Neural progenitor cell (in vitro differentiated cells): ENCODE data around the gene ARHGAP21. TPM values are rescaled to one million over a fixed set of nuclear protein-coding genes. Genes with fewer than 3 reads are reported as not detected.
A peak's percentile ranks its signal among the peaks of the same experiment; 100 is the strongest.

Experiments
- DNase-seq: peaks from one replicate; pipeline ENCODE4 v3.0.0-alpha.2; 2016; ENCODE audit warnings: low spot score
- H2AFZ ChIP-seq: fragments of 200-600 bp; sonication (generic); replicated peaks from 2 replicates; pipeline ENCODE4 v1.6.1; 2016; ENCODE audit warnings: antibody characterized with exemption
- H3F3A ChIP-seq: fragments of 200-600 bp; sonication (generic); 2 replicates; pipeline ENCODE4 v1.6.1; 2016; ENCODE audit warnings: antibody characterized with exemption, low read depth
- H3K27ac ChIP-seq: fragments of 200-600 bp; sonication (generic); 2 replicates; pipeline ENCODE4 v1.5.1; 2016; ENCODE audit warnings: mild to moderate bottlenecking
- H3K27me3 ChIP-seq: fragments of 200-600 bp; sonication (generic); 2 replicates; pipeline ENCODE4 v1.6.1; 2016; ENCODE audit warnings: mild to moderate bottlenecking, moderate library complexity
- H3K36me3 ChIP-seq: fragments of 200-600 bp; sonication (generic); 2 replicates; pipeline ENCODE4 v1.5.1; 2016
- H3K4me1 ChIP-seq: fragments of 200-600 bp; sonication (generic); 2 replicates; pipeline ENCODE4 v1.6.1; 2016; ENCODE audit warnings: mixed run types
- H3K4me2 ChIP-seq: fragments of 200-600 bp; sonication (generic); 2 replicates; pipeline ENCODE4 v1.6.1; 2016
- H3K4me3 ChIP-seq: fragments of 200-600 bp; sonication (generic); 2 replicates; pipeline ENCODE4 v1.5.1; 2016
- H3K79me2 ChIP-seq: fragments of 200-600 bp; sonication (generic); 2 replicates; pipeline ENCODE4 v1.6.1; 2016; ENCODE audit warnings: low read depth
- H3K9ac ChIP-seq: fragments of 200-600 bp; sonication (generic); 2 replicates; pipeline ENCODE4 v1.6.1; 2016
- H3K9me3 ChIP-seq: fragments of 200-600 bp; sonication (generic); 2 replicates; pipeline ENCODE4 v1.5.1; 2016; ENCODE audit warnings: low read depth
- H4K20me1 ChIP-seq: fragments of 200-600 bp; sonication (generic); 2 replicates; pipeline ENCODE4 v1.6.1; 2016; ENCODE audit warnings: low read depth
- H3K27ac Mint-ChIP-seq: 3 replicates; pipeline ENCODE4 v1.8.0; 2021; ENCODE audit warnings: mixed read lengths
- H3K27me3 Mint-ChIP-seq: 2 replicates; pipeline ENCODE4 v1.8.0; 2022; ENCODE audit warnings: low read depth, mild to moderate bottlenecking, inconsistent platforms, moderate library complexity, mixed read lengths; ENCODE audit not compliant: insufficient read depth
- H3K36me3 Mint-ChIP-seq: 3 replicates; pipeline ENCODE4 v1.8.0; 2021; ENCODE audit warnings: mixed read lengths
- H3K4me1 Mint-ChIP-seq: 3 replicates; pipeline ENCODE4 v1.8.0; 2021; ENCODE audit warnings: mixed read lengths
- H3K4me3 Mint-ChIP-seq: 3 replicates; pipeline ENCODE4 v1.8.0; 2021; ENCODE audit warnings: mild to moderate bottlenecking, moderate library complexity, mixed read lengths
- H3K9me3 Mint-ChIP-seq: 3 replicates; pipeline ENCODE4 v1.8.0; 2020; ENCODE audit warnings: mixed read lengths
- EZH2 ChIP-seq: fragments of 200-600 bp; sonication (generic); IDR thresholded peaks from 2 replicates; pipeline ENCODE4 v1.6.1; 2017; ENCODE audit warnings: antibody characterized with exemption, mild to moderate bottlenecking, moderate library complexity
- EZH2phosphoT487 ChIP-seq: fragments of 200-600 bp; sonication (generic); IDR thresholded peaks from 2 replicates; pipeline ENCODE4 v1.6.1; 2017; ENCODE audit warnings: antibody characterized with exemption
- total RNA-seq: library from RNA; depleted of rRNA; stranded (reverse); fragments of >200 nt; gene quantifications from 2 replicates; pipeline ENCODE4 v1.2.3, GENCODE V29; 2015; ENCODE audit warnings: low replicate concordance
- TF ChIP-seq, protein P1 (sequence below): fragments of 200-600 bp; sonication (generic); IDR thresholded peaks from 2 replicates; pipeline ENCODE4 v1.5.1; 2017; ENCODE audit warnings: antibody characterized with exemption, mild to moderate bottlenecking

The ARHGAP21 gene
- total RNA-seq, 1 donor from 2014 or later: 65.7 TPM

- H3K9me3 ChIP-seq: no peaks in the 10 kb centered on the region
- H2AFZ ChIP-seq: no peak overlapping the region
- peaks cover 6% of the 10 kb centered on the region for H3K4me1 Mint-ChIP-seq
- no peaks in the 10 kb centered on the region for H3K27me3 ChIP-seq
- H3K27ac Mint-ChIP-seq: no peak overlapping the region
- H3K4me3 ChIP-seq: no peak overlapping the region
- no peak overlapping the region for H3K9ac ChIP-seq
- no peak overlapping the region for H3K27ac ChIP-seq
- H4K20me1 ChIP-seq: no peaks in the 10 kb centered on the region
- H3K36me3 ChIP-seq: no peaks in the 10 kb centered on the region
- no peak overlapping the region for H3K4me2 ChIP-seq
- no peak for TF ChIP-seq EZH2phosphoT487
- TF ChIP-seq EZH2: no peak
- TF ChIP-seq, protein P1, sequence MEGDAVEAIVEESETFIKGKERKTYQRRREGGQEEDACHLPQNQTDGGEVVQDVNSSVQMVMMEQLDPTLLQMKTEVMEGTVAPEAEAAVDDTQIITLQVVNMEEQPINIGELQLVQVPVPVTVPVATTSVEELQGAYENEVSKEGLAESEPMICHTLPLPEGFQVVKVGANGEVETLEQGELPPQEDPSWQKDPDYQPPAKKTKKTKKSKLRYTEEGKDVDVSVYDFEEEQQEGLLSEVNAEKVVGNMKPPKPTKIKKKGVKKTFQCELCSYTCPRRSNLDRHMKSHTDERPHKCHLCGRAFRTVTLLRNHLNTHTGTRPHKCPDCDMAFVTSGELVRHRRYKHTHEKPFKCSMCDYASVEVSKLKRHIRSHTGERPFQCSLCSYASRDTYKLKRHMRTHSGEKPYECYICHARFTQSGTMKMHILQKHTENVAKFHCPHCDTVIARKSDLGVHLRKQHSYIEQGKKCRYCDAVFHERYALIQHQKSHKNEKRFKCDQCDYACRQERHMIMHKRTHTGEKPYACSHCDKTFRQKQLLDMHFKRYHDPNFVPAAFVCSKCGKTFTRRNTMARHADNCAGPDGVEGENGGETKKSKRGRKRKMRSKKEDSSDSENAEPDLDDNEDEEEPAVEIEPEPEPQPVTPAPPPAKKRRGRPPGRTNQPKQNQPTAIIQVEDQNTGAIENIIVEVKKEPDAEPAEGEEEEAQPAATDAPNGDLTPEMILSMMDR: no peak
- no peaks in the 10 kb centered on the region for H3F3A ChIP-seq
- no peaks in the 10 kb centered on the region for H3K4me1 ChIP-seq
- no peaks in the 10 kb centered on the region for H3K9me3 Mint-ChIP-seq
- no peak for DNase-seq
- no peaks in the 10 kb centered on the region for H3K27me3 Mint-ChIP-seq
- no peaks in the 10 kb centered on the region for H3K79me2 ChIP-seq
- no peaks in the 10 kb centered on the region for H3K36me3 Mint-ChIP-seq
- no peak overlapping the region for H3K4me3 Mint-ChIP-seq
Observed at GRCh38 chr10:24568042-24568441, 155.6 kb downstream of the ARHGAP21 start.

DNA sequence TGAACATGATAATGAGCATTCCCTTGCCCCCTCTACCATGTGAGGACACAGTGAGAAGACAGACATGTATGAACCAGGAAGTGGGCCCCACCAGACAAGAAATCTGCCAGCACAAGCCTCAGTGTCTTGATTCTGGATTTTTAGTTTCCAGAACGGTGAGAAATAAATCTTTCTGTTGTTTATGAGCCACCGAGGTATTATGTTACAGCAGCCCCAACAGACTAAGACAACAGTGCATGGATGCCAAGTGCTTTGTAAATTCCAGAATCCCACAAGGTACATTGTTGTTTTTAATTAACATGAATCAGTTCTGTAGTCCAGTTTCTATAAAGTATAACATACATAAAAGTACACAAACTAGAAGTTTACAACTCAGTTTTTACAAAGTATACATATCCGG lies 162.2 kb downstream of the ARHGAP21 start:
- Histone ChIP-seq H3K27ac (no peak overlapping the region), H3K9me3 (no peaks in the 10 kb centered on the region), H3K36me3 (no peaks in the 10 kb centered on the region), H2AFZ (no peak overlapping the region), H4K20me1 (no peaks in the 10 kb centered on the region), H3F3A (no peaks in the 10 kb centered on the region), H3K9ac (no peak overlapping the region), H3K27me3 (no peaks in the 10 kb centered on the region), H3K4me3 (no peak overlapping the region), H3K4me2 (no peak overlapping the region), H3K4me1 (no peaks in the 10 kb centered on the region), H3K79me2 (no peaks in the 10 kb centered on the region)
- Mint-ChIP-seq H3K4me3 (no peak overlapping the region), H3K9me3 (no peaks in the 10 kb centered on the region), H3K27ac (no peak overlapping the region), H3K36me3 (no peaks in the 10 kb centered on the region), H3K27me3 (no peaks in the 10 kb centered on the region), H3K4me1 (peaks cover 8% of the 10 kb centered on the region)
- no peak for DNase-seq
- TF ChIP-seq, protein P1: no peak
- no peak for TF ChIP-seq EZH2
- no peak for TF ChIP-seq EZH2phosphoT487

DNA sequence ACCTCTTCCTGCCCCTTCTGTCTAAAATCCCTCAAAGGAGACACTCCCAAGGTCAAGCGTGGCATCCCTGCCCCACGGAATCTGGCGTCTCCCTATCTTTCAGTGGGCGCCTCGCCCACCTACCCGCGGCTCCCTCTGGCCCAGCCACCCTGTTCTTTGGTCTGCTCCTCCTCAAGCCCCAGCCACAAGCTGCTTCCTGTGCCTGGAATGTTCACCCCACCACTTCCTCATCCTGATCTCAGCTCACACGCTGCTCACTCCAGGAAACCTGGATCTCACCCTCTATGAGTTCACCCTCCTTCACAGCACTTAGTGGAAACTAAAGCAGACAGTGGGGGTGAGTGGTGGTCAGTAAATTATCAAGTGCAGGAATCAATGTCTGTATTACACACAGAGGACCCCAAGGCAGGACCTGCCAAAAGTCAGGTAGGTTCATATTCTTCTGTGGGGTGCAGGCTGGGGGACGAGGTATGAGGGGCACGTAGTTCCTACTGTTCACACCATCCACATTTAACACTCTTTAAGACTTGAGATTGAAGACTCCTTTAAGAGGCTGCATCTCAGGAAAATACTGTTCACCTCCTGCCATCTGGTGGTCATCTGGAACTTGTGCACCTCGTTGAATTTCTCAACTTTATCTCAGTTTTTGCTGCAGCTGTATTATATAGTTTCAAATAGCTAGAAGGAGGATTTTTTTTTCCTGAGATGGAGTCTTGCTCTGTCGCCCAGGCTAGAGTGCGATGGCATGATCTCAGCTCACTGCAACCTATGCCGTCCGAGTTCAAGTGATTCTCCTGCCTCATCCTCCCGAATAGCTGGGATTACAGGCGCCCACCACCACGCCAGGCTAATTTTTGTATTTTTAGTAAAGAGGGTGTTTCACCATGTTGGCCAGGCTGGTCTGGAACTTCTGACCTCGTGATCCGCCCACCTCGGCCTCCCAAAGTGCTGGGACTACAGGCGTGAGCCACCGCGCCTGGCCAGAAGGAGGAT lies 166.6 kb downstream of the ARHGAP21 start:
- no peak overlapping the region for H3K9ac ChIP-seq
- peak overlapping the region; percentile 24 for H3K27ac Mint-ChIP-seq
- H4K20me1 ChIP-seq: no peaks in the 10 kb centered on the region
- no peaks in the 10 kb centered on the region for H3K27me3 ChIP-seq
- H3K36me3 Mint-ChIP-seq: no peaks in the 10 kb centered on the region
- H3F3A ChIP-seq: no peaks in the 10 kb centered on the region
- H3K4me3 Mint-ChIP-seq: no peak overlapping the region
- no peaks in the 10 kb centered on the region for H3K9me3 Mint-ChIP-seq
- peaks cover 8% of the 10 kb centered on the region for H3K4me1 Mint-ChIP-seq
- DNase-seq: peak; percentile 81
- peaks cover 4% of the 10 kb centered on the region for H3K27me3 Mint-ChIP-seq
- H3K4me2 ChIP-seq: no peak overlapping the region
- no peak overlapping the region for H2AFZ ChIP-seq
- no peak overlapping the region for H3K4me3 ChIP-seq
- no peaks in the 10 kb centered on the region for H3K79me2 ChIP-seq
- no peak overlapping the region for H3K27ac ChIP-seq
- no peaks in the 10 kb centered on the region for H3K36me3 ChIP-seq
- no peaks in the 10 kb centered on the region for H3K9me3 ChIP-seq
- TF ChIP-seq, protein P1: peak; percentile 85
- TF ChIP-seq EZH2phosphoT487 (no peak), EZH2 (no peak)
- H3K4me1 ChIP-seq: no peaks in the 10 kb centered on the region
